Activated naive CD8-positive, alpha-beta T cell treated with anti-CD3 and anti-CD28 coated beads, Interleukin-2, amount 50 U/mL, for 16 hours (primary cell): Measurements from ENCODE around the gene HSPA4.
"Not testable (repeated sequence)": the region's sequence is repeated elsewhere in the genome, so short reads cannot be mapped to it uniquely, and the experiment has no call there.

Source experiments
- DNase-seq: peaks from one replicate; pipeline ENCODE4 v3.0.0-alpha.2; 2020; ENCODE audit warnings: low read depth, low spot score

HSPA4 gene

GRCh38 chr5:133123297-133123696 is 71.5 kb downstream of the HSPA4 start:
- DNase-seq, result no peak

GRCh38 chr5:133124891-133125290 is 73.1 kb downstream of the HSPA4 start:
- no peak for DNase-seq

GRCh38 chr5:133128066-133128465 is 76.3 kb downstream of the HSPA4 start:
- DNase-seq, result no peak

DNA sequence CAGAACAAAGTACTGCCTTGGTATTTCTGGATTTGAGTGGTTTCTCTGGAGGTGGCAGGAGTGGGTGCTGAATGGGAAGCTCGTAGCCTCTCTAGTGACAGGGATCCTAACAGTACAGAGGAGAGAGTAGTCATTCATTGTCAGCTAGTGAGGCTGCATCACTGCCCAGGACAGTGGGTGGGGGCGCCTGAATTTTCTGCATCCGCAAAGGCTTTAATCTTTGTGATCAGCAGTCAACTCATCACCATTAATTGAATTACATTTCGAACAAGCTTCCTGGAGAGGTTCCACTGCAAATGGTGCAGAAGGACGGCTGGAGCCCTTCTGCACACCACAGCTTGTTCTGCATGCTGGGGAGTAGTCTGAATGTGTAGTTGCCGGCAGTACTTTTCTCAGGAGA is 77.5 kb downstream of the HSPA4 start:
- no peak for DNase-seq

DNA sequence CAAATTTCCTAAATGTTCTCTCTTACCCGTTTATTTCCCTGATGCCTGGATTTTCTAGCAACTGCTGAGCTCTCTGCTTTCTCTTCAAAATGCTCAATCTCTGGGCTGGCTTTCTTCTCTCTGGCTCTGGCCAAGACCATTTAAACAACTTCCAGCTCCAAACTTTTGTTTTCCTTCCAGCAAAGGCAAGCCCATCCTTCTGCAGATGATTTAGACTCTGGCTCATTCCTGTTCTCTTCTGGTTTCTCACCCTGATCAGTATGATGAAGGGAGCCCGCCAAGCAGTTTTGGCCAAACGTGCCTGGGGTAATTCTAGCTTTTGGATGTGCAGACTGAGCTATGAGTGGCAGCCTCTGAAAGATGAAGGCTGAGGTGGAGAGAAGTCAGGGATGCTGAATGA is 78.1 kb downstream of the HSPA4 start:
- DNase-seq, result no peak

DNA sequence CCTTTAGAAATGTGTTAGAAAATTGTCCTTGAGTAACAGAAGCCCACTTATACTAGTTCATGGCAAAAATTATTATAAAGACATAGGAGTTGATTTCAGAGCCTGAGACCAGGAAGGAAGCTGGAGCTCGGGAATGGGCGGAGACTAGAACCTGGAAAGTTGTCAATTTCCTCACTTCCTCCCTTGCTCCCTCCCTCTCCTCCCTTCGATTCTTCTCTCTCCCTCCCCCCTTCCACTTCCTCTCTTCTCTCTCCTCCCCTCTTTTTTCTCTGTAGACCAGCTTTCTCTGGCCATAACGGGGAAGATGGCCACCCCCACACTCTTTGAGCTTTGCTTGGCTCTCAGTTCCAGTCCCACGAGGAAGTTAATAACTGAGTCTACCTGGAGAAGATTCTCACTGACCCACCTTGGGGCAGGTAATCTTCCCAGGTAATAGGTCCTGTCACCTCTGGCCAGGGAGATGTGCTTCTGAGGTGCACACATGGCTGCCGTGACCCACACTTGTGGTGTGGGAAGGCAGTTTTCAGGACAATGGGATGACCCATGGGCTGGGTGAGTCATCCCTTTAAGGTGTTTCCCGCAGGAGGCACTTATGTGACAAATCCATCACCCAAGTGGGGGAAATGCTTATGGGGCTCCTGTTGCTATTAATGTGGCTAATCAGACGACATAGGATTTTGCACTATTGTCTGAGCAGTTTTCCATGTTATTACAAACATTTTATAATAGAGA is 78.7 kb downstream of the HSPA4 start:
- no peak for DNase-seq

DNA sequence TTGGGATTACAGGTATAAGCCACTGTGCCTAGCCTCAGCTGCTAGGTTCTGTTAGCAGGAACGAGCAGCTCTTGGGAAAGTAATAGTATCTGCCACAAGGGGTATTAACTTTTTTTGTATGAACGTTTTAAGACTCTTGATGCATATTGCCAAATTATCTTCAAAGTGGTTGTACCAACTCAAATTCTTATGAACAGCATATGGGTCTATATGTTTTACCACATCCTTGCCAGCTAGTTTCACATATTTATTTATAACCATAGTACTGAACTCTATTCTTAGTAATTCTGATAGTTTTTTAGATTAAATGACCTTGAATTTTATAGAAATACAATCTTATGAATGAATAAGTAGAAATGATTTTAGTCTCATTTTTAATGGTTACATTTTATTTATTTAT is 80.9 kb downstream of the HSPA4 start:
- DNase-seq, result no peak

GRCh38 chr5:133133241-133133640 is 81.4 kb downstream of the HSPA4 start:
- not testable (repeated sequence) for DNase-seq

DNA sequence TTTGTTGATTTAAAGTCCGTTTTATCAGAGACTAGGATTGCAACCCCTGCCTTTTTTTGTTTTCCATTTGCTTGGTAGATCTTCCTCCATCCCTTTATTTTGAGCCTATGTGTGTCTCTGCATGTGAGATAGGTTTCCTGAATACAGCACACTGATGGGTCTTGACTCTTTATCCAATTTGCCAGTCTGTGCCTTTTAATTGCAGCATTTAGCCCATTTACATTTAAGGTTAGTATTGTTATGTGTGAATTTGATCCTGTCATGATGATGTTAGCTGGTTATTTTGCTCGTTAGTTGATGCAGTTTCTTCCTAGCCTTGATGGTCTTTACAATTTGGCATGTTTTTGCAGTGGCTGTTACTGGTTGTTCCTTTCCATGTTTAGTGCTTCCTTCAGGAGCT is 85.1 kb downstream of the HSPA4 start:
- not testable (repeated sequence) for DNase-seq

DNA sequence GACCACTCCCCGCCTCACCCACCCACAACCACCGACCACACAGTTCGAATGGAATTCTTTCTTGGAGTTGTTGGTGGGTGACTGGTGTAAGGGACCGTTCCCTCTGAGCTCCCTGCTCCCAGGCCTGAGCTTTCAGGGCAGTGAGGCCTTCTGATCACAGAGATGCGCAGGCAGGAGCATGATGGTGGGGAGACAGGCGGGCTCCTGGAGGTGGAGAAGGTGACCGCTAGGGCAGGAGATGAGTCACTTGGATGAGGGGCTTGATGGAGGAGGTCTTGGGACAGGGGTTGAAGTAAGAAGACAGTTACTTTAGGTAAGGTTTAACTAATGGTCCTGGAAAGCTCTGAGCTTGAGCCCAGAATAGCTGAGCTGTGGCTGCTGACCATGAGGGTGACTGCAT is 88.5 kb downstream of the HSPA4 start:
- DNase-seq, result no peak

- no peak for DNase-seq
These were observed 89.9 kb downstream of the HSPA4 start for GRCh38 chr5:133141746-133142145.

- no peak for DNase-seq
These were observed 91.0 kb downstream of the HSPA4 start for GRCh38 chr5:133142782-133143181.

DNA sequence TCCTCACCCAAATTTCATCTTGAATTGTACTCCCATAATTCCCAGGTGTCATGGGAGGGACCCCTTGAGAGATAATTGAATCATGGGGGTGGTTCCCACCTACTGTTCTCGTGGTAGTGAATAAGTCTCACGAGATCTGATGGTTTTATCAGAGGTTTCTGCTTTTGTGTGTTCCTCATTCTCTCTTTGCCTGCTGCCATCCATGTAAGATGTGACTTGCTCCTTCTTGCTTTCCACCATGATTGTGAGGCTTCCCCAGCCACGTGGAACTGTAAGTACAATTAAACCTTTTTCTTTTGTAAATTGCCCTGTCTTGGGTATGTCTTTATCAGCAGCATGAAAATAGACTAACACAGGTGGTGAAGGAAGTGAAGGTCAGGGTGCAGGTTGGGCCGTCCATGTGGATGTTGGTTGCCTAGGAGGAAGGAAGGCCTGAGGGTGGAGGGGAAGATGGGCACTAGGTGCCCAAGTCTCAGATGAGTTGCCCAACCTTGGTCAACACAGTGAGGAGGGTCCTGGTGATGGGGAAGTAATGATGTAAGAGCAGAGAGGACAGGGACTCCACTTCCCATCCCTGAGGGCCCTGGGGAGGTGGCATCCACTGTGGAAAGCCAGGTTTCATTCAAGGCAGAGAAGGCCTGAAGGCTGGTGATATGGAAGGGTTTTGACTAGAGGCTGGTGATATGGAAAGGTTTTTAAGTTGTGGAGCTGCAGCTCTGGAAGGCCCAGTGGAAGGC is 92.6 kb downstream of the HSPA4 start:
- DNase-seq, result no peak

DNA sequence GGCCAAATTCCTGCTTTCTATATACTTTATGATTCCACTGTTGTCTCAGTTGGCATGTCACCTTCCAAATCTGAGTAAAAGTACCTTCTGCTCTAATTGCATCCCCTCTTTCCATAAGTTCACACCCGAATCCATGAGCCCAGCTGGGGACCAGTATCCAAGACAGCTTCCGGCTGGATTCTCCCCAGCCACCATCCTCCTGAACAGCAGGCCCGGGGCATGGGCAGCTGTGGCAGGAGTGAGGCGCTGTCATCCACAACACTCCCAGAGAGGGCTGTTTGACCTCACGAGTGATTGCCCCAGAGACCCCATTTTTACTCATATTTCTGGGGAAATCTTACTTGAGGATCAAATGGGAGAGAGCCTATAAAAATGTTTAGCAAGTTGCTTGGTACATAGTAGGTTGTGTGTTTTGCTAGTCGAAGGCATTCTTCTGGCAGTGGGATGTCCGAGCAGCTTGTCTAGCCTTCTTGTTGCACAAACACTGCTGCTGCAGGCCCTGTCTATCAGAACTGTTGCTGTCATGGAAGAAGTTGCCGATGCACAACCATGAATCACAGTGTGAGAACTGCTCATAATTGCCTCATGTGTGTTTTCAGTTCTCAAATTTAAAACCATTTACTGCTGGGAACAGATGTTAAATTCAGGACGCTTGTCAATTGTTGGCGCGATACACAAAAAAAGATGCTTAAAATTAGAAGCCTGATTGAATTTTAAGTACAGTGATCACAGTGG is 93.8 kb downstream of the HSPA4 start:
- no peak for DNase-seq

- DNase-seq, result no peak
These were observed 95.6 kb downstream of the HSPA4 start for GRCh38 chr5:133147411-133147810.

- no peak for DNase-seq
These were observed 96.2 kb downstream of the HSPA4 start for GRCh38 chr5:133147815-133148567.

DNA sequence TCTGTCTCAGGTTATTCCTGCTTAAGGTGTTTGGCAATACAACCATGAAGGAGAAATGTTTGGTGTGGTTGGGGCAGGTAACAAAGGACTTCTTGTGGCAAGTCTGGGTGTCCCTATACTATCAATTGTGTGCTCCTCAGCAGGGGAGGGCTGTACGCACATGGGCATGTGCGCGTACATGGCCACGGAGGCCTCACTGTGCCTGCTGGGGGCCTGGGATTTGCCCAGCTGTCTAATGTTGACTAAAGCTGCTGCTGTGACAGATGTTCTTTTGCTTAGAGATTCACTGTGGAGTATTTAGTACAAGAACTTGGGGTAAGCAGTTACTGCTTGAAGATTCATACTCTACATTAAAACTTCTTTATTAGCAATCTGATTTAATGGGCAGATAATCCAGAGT is 97.5 kb downstream of the HSPA4 start:
- no peak for DNase-seq

- DNase-seq, result no peak
These were observed 99.2 kb downstream of the HSPA4 start for GRCh38 chr5:133150909-133151544.

- no peak for DNase-seq
These were observed 102.7 kb downstream of the HSPA4 start for GRCh38 chr5:133154274-133155075.

- no peak for DNase-seq
These were observed 103.6 kb downstream of the HSPA4 start for GRCh38 chr5:133155326-133155969.
